ENCODE results near the gene FRMD4B.

Gene FRMD4B

DNA sequence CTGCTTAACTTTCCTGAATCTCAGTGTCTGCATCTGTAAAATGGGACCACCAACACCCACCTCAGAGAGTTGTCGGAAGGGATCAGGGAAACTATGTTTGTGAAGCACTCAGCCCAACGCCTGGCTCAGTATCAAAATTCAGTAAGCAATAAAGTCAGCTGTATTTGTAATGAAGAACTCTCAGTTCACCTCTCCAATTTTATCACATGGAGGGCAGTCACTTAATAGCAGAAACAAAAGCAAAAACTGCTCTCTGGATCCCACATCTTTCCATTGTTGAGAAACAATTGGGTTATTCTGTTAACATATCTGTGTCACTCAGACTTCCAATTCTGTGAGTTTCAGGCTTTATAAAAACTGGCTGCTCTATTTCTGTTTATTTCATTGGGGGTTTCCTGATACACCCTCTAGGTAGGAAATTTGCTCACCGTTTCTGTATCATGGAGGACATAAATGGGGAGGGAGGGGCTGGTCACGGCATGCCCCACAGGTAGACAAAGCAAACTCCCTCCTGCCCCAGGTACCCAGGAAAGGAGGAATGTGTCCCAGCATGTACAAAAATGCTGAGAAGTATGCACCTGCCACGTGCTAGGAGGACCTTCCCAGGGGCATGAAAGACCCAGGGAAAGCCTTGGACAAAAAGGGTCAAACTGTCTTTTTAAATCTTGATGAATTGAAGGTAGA is 182.1 kb downstream of the FRMD4B start:
- DNase-seq (ENCODE audit: low read depth in 2 of 2) = no peak

DNA sequence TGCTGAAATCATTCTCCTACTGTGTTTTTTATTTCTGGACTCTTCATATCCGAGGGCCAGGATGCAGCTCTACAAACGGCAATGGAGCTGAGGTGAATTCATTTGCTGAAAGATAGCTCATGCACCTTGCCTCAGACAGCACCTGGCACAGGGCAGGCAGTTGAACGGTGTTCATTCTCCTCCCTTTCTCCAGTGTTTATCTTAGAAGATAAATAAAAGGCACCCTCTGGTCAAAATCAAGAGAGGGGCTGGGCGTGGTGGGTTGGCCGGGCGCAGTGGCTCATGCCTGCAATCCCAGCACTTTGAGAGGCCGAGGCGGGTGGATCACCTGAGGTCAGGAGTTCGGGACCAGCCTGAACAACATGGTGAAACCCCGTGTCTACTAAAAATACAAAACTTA is 184.2 kb downstream of the FRMD4B start:
- DNase-seq (ENCODE audit: low read depth in 2 of 2) = no peak

DNA sequence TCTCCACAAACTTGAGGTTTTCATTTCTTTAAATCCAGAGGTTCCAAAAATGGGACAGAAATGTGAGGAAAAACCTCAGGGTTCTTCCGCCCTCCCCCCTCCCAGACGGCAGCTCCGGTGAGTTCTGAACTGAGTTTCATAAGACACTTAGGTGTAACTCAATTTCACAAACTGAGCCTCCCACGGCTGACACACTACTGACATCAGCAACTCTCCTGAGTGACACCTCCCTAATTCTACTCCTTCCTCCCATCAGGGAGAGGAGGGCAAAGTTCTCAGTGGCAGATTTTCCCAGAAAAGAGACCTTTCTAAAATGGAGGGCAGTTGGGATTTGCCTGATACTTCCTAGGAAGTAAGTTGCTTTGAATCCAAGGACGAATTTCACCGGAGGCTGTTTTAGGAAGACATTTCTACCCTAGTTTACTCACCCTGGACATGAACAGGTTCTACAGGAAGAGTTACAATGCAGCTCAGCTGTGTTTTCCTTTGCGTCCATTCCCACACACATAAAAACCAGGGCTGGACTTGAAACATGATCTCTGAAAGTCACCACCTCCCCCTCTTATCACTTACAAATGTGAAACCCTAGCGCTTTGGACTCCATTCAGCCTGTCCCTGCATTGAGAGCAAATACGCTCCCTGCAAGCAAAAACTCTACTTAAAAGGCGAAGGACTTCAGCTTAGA is 185.4 kb downstream of the FRMD4B start:
- DNase-seq (ENCODE audit: low read depth in 2 of 2) = no peak

DNA sequence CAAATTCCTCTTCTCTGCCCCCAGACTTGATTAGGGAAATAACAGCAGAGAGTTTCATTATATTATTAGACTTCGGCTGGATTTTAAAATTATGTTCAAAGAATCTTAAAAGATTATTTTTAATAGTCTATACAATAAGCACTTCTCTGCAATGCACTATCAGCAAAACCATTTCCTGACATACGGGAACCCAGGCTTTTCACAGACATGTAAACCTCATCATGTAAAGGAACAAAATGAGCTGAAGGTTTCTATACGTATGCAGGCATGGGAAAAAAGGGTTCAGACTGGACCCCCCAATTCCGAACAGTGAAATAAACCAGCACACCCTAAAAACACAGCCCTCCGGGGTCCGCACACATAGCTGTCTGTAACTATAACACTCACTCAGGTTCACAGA is 185.9 kb downstream of the FRMD4B start:
- DNase-seq (ENCODE audit: low read depth in 2 of 2) = no peak

DNA sequence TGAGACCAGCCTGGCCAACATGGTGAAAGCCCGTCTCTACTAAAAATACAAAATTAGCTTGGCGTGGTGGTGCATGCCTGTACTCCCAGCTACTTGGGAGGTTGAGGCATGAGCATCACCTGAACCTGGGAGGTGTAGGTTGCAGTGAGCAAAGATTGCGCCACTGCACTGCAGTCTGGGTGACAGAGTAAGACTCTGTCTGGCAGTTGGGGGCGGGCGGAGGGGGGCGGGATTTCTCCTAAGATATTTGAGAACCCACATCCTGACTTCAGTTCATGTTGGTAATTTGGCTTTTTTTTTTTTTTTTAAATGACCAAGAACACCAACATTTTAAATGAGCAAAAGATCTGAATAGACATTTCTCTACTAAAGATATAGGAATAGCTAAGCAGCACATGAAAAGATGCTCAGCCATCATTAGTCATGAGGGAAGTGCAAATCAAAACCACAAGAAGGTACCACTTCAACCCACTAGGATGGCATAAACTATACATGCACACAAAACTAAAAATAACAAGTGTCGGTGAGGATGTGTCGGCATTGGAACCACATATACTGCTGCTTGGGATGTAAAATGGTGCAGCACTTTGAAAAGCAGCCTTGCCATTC is 187.9 kb downstream of the FRMD4B start:
- peak in 1 of 2 donors; percentile 35 for DNase-seq (ENCODE audit: low read depth in 2 of 2)

DNA sequence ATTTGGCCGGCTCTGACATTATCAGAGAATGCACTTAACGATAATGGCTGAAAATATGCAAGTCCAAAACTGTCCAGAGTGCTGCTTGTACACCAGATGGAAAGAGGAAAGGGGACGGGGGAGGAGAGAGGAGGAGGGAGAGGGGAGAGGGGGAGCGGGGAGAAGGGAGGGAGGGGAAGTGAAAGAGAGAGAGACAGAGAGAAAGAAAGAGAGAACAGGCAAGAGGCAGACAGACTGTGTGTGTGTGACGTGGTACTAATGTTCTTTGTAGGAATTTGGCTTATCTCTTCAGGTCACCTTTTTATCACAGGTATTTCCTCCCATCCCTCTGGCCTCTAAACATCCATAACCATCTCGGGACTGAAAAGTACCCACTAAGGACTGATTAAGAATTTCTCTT is 188.4 kb downstream of the FRMD4B start:
- no peak for DNase-seq (ENCODE audit: low read depth in 2 of 2)

DNA sequence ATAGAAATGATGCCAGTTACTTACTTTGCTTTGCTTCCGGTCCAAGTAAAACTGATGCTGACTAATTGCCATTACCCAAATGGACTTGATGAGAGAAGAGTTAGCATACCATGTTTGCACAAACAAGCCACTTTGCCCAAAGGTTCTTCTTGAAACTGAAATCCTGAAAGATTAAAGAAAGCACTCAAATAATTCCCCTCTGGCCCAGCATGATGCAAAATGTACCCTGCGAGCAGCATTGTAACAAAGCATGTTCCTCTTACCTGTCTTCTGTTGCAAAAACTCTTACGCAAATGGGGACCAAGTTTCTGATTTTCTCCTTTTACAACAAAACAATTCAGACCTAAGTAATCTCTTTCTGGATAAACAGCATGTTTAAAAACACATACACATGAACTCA is 189.0 kb downstream of the FRMD4B start:
- no peak for DNase-seq (ENCODE audit: low read depth in 2 of 2)

DNA sequence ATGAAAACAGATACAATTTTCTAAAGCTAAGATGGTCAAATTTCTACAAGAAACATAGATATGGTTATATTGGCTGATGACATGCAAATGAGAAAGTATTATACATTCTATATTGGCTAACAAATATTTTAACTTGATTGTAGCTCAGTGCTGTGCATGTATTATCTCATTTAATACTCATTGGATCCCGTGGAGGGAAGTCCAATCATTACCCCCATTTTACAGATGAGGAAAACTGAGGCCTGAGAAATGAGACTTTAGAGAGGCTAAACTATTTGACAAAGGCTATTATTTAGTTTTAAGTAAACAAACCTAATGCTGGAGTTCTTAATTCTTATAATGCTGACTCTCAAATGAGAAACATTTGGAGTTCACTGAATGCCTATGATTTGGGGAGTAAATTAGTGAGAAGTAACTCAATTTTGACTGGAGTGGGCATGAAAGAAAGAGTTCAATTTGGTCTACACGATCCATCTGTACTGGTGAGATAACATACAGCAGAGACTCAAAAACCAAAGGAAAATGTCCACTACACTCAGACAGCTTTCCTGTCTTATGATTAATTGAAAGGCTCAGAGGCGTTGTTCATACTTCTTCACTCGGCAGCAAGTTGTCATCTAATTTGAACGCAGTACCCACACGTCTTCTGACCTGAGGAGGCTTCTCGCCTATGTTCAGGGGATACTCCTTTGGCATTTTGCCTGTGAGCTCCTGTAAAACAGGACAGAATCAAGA is 191.3 kb downstream of the FRMD4B start:
- DNase-seq (ENCODE audit: low read depth in 2 of 2) = no peak

DNA sequence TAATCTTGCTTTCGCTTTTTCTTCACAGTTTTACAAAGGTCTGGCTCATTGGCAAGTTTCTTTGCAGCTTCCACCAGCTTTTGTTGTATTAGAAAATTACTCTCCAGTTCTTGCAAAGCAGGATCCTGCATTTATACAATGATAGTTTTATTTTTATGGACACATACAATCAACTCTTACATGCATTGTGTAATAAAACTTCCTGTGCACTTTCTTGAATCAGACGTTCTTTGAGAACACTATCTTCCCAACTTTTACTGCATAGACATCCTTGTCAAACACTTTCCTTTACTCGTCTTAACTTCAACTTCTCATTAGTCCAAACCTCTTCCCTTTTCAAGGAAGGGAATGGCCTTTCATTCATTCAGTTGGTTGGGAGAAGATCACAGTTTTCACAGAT is 192.1 kb downstream of the FRMD4B start:
- no peak for DNase-seq (ENCODE audit: low read depth in 2 of 2)

DNA sequence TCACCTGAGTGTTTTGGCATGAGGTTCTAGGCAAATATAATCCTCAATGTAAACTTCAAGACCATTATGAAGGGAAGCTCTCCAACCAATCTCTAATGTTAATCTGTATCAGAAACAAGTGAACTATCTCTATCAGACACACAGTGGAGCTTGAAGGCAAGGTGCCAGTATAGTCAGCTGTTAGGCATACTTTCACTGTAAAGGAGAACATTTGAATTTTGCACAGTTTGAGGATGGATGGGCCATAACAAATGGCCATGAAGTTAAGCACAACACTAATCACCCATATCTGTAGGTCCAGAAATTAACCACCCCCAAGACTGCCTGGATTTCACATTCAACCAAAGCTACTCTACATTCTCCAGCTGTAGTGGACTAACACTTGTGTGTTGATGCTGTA is 194.4 kb downstream of the FRMD4B start:
- DNase-seq (ENCODE audit: low read depth in 2 of 2) = no peak

DNA sequence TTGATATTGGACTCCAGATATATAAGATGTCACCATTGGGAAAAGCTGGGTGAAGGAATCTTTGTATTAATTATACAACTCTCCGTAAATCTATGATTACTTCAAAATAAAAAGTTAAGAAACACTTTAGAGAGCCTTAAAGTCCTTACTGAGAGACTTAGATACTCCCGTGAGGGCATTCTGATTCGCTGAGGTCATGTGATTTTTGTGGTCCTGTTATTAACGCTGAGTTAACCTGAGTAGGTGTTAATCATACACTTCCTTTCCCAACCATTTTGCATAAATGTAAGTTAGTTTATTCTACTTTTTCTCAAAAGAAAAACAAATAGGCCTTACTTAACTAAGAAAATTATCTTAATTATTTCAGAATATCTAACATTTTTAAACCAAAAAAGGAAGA is 196.4 kb downstream of the FRMD4B start:
- DNase-seq (ENCODE audit: low read depth in 2 of 2) = no peak

DNA sequence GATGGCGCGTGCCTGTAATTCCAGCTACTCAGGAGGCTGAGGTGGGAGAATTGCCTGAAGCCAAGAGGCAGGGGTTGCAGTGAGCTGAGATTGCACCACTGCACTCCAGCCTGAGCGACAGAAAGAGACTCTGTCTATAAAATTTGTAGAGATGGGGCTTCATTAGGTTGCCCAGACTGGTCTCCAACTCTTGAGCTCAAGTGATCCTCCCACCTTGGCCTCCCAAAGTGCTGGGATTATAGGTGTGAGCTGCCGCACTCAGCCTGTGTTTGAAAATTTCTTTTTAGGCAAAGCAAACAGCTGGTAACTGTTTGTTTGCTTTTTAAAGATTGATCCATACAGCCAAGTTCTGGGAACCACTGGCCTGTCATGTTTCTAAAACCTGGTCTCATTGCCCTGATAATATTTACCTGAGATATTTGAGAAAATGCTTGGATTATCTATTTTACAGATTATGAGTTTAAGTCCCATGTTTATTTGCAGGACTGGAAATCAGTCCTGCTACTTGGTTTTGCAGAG is 199.3 kb downstream of the FRMD4B start:
- no peak for DNase-seq (ENCODE audit: low read depth in 2 of 2)

DNA sequence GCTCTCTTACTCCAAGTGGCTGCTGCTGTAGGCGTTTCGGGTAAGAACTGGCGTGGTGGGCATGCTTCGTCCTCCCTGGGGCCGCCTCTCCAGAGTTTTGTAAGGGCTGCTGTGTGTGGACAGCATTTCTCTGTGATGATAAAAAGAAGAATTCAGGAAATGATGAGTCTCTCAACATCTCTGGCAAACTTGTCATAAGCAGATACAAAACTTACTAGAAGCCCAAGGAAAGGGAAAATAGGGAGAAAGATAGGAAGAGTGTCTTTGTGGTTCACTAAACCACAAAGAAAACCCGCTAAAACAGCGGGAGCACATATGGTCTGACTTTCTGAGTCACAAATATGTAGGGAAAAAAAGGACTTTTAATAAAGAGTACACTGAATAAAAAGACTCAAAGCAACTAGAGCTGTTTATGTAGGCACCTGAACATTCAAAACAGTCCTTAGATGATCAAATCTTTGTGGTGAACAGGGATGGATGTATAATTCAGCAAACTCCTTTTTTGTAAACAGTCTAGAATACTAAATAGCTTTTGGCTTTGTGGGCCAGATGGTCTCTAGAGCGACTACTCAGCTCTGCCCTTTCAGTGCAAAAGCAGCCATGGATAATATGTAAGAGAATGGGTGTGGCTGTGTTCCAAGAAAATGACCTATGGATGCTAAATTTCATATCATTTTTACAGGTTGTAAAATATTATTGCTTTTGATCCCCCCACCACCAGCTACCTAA is 203.1 kb downstream of the FRMD4B start:
- DNase-seq (ENCODE audit: low read depth in 2 of 2) = no peak

DNA sequence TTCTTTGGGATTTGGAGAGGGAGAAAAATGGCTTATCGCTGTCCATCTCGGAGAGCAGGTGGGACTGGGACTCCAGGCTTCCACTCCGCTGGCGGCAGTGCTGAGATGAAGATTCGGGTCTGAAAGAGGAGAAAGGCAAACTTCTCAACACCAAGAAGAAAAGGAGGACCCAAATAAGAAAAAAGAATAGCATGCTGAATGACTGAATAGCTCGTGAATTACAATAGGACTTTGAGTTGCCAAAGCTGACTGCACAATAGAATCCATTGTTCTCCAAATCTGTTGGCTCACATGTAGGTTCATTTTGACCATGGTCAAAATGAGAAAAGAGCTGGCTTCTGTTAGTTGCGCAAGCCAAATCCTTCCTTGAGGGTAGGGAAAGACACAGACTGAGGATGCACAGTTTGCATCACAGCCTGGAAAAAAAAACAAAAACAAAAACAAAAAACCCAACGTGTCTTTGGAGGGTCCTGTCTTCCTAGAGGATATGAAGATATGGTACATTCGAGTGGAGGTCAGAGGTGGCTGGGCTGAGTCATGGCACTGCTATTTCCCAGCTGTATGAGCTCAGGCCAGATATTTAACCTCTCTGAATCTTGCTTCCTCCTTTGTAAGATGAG is 204.2 kb downstream of the FRMD4B start:
- DNase-seq (ENCODE audit: low read depth in 2 of 2) = no peak

DNA sequence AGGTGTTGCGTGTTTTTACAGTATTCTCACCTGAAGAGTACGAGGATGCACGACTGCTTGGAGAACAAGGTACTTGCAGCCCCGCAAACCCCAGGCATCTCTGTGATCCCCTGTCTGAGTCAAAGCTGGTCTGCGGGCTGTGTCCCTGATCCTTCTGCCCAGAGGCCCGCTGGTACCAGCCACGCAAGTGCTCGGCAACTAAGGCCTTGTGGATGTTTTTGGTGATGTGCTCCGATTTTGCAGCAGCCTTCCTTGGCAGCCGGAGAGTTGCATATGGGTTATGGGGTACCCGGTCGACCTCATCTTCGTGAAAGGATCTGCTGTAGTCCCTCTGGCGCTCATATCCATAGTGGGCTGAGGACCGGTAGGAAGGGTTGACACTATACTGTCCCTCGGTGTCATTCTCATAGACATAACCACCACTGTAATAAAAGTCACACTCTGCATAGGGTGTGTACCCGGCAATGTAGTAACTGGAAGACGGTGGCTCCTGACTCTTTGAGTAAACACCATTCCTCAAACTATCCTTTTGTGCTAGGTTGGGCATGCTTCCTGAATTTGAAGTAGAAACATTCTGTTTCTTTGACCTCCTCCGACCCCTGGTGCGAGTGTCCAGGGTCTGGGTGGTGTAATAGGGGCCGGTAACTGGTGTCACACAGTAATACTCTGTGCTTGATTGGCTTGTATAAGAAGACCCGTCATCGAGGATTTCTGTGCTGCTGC is 204.9 kb downstream of the FRMD4B start:
- DNase-seq (ENCODE audit: low read depth in 2 of 2) = no peak

DNA sequence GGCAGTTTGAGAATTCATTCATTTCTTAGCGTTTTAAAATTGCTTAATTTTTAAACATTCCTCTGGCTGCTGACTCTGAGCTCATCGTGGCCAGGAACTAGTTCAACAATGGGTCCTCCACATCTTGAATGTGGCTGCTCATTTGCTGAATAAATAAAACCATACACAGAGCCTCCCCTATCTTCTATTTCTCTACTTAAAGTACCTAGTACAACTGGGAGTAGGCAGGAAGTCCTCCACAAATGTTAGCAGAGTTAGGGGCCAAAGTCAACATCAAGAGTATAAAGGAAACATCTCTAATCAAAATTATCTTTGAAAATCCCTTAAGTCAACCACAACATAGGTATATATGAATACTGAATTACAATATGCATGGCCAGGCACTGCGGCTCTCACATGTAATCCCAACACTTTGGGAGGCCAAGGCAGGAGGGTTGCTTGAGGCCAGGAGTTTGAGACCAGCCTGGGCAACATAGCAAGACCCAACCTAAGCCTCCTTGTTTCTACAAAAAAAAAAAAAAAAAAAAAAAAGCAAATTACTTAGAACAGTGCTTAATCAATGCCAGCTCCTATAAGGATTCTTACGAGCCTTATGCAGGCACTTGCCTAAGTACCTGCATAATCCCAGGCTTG is 206.0 kb downstream of the FRMD4B start:
- no peak for DNase-seq (ENCODE audit: low read depth in 2 of 2)

DNA sequence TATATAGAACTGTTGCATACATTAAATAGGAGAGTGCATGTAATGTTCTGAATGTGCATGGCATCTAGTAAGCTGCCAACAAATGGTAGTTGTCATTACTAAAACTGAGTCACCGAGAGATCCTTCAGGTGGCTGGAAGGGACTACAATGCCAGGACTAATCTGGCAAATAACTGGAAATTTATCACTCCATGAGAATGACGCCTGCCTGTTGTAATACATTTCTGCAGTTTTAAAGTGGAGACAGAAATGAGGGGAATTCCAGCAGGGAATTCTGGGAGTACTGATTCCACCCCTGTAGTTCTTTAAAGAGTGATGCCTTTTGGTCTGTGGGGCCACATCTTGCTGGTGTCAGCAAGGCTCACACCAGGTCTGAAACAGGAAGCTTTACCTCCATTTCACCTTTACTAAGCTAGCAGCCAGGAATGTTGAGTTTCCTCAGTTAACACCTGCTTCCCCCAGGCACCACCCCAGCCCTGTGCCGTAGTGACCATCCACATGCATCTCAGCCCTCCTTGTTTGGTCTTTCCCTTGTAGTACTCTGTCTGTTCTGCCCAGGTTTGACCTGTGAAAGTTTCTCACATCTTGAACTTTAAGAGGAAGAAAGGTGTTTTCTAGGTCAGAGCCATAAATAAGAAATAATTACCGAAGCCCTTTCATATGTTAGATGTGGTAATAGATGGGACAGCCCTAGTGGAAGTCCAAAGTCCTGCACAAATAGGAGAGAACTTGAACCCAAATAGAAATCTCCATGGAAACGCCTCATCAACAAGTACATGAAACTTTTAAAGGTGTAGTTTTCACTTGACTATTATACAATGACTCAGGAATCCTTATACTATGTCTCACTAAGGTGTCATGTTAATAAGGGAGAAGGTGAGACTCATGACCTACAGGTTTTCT is 206.8 kb downstream of the FRMD4B start:
- no peak for DNase-seq (ENCODE audit: low read depth in 2 of 2)

DNA sequence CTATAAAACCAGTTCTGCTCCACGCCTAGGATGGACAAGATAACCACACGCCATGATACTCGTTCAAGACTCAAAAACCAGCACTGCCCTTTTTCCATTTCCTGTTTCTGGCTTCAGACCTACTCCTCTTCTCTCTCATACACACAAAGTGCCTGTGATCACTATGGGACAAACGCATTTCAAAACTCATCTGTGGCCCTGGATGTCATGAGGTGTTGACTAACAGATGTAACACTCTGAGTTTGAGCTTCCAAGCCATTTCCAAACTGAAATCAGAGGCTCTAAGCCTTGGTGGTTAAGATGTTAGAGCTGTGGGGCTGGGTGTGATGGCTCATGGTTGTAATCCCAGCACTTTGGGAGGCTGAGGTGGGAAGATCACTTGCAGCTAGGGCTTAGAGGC is 207.8 kb downstream of the FRMD4B start:
- no peak for DNase-seq (ENCODE audit: low read depth in 2 of 2)
